GM12801 (cell line): ENCODE data around the gene PPP1R9B.

ENCODE experiments used
- TF ChIP-seq, protein P1 (sequence below): IDR thresholded peaks from one replicate; pipeline ENCODE4 v1.5.1; 2011; ENCODE audit warnings: control low read depth; ENCODE audit not compliant: insufficient read length; ENCODE audit errors: extremely low read depth

PPP1R9B gene

DNA sequence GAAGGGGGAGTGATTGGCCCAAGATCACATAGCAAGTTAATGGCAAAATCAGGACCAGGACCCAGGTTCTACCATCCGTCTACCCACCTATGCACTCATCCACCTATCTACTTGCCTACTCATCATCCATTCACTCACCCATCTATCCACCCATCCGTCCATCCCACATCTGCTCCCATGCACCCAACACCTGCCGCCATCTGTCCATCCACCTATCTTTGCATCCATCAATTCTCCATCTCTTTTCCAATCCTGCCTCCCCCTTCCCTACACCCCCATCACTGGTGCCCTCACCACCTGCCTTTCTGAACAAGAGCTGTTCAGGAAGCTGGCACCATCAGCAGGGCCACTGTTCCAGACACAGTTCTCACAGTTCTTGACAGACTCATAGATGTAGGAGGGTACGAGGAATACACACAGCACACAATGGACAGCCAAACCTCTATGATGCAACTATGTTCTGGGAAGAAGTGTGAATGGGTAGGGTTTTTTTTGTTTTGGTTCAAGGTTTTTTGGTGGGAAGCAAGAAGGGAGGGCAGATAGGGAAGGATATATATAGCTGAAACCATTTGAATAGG lies 25.0 kb downstream of the PPP1R9B start:
- TF ChIP-seq, protein P1, sequence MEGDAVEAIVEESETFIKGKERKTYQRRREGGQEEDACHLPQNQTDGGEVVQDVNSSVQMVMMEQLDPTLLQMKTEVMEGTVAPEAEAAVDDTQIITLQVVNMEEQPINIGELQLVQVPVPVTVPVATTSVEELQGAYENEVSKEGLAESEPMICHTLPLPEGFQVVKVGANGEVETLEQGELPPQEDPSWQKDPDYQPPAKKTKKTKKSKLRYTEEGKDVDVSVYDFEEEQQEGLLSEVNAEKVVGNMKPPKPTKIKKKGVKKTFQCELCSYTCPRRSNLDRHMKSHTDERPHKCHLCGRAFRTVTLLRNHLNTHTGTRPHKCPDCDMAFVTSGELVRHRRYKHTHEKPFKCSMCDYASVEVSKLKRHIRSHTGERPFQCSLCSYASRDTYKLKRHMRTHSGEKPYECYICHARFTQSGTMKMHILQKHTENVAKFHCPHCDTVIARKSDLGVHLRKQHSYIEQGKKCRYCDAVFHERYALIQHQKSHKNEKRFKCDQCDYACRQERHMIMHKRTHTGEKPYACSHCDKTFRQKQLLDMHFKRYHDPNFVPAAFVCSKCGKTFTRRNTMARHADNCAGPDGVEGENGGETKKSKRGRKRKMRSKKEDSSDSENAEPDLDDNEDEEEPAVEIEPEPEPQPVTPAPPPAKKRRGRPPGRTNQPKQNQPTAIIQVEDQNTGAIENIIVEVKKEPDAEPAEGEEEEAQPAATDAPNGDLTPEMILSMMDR, result no peak

DNA sequence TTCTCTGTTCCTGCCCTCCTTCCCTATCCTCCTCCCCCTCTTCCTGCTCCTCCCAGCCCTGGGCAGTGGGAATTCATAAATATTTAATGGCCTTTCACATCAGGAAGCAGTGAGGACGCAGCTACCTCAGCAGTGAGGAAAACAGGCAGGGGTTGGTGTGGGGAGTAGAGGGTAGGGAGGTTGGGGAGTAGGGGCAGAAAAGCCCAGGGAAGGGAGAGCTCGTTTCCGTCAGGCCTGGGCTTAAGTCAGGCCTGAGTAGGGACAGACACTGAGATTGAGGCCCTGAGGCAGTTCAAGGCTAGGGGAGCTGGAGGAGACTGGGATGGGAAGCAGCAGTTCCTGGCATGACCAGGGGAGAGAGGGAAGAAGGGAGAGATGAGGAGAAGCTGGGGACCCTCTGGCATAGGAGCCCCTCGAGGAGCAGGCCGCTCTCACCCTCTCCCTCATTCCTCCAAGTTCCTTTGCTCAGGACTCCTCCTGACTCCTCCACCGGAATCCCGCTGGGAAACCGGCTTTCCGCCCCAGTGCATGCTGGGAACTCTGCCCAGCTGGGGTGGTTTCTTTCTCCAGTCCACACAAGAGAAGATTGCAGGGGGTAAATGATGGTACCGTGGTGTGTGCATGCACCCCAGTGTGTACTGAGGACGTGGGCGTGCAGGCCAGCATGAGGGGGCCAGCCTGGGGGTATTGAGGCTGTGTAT lies 26.7 kb downstream of the PPP1R9B start:
- TF ChIP-seq, protein P1, result no peak

DNA sequence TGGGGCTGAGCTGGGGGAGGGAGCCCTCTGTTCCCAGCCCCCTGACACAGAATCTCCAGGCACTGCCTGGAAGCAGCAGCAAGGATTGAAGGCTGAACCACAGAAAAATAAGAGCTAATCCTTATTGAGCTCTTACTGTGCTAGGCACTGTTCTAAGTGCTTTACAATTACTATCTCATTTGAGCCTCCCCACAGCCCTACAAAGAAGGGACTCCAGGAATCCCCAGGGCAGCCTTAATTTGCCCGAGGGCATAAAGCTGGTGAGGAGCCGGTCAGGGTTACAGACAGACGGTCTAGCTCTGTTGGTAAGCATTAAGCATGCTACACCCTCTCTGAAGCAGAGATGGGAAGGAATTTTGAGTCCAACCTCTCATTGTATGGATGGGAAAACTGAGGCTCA lies 27.5 kb downstream of the PPP1R9B start:
- TF ChIP-seq, protein P1, result no peak

DNA sequence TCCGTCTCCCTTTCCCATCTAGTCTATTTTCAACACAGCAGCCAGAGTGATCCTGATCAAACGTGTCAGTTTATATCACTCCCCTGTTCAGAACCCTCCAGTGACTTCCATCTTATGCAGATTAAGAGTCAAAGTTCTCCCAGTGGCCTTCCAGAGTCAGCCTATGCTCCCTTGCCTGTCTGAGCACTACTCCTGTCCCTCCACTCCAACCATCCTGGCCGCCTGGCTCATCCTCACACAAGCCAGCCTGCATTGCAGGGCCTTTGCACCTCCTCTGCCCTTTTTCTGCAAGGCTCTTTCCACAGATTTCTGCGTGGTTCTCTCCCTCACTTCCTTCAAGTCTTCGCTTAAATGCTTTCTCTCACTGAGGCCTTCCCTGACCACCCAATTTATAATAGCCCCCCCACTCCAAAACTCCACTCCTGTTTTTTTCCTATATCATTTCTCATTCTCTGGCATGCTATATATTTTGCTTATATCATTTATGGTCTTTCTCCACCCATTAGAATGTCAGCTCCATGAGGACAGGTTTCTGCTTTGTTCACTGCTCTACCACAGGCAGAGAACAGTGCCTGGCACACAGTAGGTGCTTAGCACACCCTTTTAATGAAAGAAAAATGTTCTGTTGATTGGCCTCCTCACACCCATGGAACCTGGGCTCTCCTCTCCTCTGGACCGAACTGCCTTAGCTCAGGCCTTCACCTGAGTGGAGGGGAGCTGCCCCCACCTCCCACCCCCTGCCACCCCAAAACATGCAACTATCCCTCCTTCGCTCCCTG lies 29.8 kb downstream of the PPP1R9B start:
- TF ChIP-seq, protein P1, result no peak

DNA sequence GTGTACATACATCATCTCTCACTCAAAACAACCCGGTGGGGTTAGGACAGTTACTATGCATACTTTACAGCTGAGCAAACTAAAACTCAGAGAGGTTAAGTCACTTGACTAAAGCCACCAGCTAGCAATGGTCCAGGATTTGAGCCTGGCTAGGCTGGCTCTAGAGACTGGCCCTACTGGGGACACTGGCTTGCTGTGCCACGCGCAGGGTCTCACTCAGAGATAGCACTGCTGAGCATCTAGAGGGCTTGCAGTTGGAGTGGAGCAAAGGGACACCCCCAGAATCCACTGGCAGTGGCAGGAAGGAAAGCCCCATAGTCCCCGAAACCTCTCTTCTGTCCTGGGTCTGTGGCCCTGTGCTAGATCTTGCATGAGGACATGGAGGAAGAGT lies 31.7 kb downstream of the PPP1R9B start:
- TF ChIP-seq, protein P1, result no peak

DNA sequence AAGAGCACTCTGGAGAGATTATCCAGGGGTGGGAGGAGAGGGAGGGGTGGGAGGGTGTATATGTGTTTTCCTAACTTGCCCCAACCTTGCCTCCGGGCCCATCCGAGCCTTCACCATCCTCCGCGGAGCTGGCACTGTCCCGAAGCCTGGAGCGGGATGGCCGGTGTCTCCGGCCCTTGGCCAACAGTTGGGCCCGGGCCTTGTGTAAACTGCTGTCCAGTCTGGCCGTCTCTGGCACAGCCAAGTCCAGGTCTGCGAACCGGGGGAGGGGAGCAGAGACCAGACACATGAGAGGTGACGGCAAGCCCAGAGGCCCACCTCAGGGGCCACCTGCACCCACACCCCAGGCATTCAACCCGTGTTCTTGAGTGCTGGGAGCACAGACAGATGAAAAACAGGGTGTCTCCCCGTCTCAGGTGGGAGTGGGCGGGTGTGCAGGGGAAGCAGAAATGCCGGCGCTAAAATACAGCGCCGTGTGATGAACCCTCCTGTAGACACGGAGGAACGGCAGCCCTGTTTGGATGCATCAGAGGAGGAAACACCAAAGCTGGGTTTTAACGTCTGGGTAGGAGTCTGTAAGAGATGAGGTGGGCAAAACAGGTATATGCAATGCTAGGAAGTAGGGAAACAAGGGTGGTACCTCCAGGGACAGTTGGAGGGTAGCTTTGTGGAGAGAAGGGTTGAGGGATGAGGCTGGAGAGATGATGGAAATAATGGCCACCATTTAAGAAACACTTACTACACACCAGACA lies 32.2 kb downstream of the PPP1R9B start:
- TF ChIP-seq, protein P1, result no peak

DNA sequence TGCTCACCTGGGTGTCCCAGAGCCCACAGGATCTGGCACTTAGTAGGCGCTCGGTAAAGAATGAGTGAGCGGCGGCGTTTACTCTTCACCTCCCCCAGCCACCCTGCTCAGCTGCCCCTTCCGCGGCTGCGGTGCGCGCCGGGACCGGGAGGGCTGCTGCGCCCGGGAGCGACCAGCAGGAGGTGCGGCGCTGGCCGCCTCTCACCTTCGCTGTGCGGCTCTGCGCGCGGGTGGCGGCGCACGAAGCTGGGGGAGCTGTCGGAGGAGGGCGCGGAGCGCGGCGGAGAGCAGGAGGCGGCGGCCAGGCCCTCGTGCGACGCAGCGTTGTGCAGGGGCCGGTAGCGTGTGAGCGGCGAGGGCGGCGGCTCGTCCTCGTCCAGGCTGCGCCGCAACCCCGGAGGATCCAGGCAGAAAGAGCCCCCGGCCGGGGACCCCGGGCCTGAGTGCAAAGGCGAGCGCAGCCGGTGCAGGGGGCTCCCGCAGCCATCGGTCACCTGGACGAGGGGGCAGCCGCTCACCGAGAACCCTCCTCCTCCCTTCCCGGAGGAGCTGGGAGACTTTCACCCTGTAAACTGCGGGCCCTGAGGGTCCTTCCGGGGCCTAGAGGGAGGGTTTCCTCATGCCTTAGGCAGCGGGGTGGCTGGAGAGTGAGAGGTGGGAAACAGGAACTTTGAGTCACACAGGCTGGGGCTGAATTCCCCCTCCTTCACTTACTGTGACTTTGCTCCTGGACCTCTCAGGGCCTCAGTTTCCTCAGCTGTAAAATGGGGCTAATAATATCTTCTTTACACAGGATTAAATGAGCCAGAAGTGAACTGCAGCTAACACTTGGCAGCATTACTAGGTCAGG lies 33.0 kb downstream of the PPP1R9B start:
- TF ChIP-seq, protein P1, result no peak
